ENCODE results near the gene CREB5. TPM values are rescaled to one million over a fixed set of nuclear protein-coding genes. Genes with fewer than 3 reads are reported as not detected.

The CREB5 gene
- total and polyA plus RNA-seq, 2 experiments from 2014 or later: 2.4 to 4.4 TPM

DNA sequence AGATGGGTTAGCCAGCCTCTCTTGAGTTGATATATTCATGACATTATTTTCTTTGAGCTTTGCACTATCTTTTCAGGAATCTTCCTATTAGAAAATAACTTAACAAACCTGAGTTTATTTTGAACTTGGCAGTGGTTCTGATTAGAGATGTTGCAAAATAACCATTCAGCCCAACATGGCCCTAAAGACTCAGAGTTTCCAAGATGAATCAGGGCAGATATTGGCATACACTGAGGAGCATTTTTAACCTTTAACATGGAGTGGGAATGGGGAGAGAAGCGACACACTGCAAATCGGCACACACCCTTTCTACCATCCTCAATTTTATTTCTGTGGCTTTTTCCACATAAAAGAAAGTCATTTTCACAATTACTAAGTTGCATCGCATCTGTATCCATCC lies 355.0 kb downstream of the CREB5 start:
- Histone ChIP-seq H2AFZ (no peak overlapping the region), H3K36me3 (ENCODE audit: insufficient read depth) (no peaks in the 10 kb centered on the region), H3K27me3 (ENCODE audit: insufficient read depth) (no peaks in the 10 kb centered on the region), H3K79me2 (replicated peaks; ENCODE audit: insufficient read depth) (no peaks in the 10 kb centered on the region), H3K27ac (ENCODE audit: low read depth) (no peak overlapping the region), H4K20me1 (replicated peaks; ENCODE audit: insufficient read depth) (no peaks in the 10 kb centered on the region), H3F3A (replicated peaks; ENCODE audit: low read depth) (no peaks in the 10 kb centered on the region), H3K4me1 (ENCODE audit: insufficient read depth) (no peaks in the 10 kb centered on the region), H3K4me2 (no peak overlapping the region), H3K4me3 (no peak overlapping the region), H3K9me2 (ENCODE audit: insufficient read depth) (peaks cover 4% of the 10 kb centered on the region; the same call in 1 of the 2 replicates)
- H3K4me1 Mint-ChIP-seq: no peaks in the 10 kb centered on the region
- TF ChIP-seq ZNF114 (CRISPR knock-in tag; IDR thresholded peaks at IDR 0.05) (no peak), POLR2AphosphoS5 (IDR thresholded peaks at IDR 0.05; ENCODE audit: low read depth) (no peak), CREB1 (CRISPR knock-in tag; IDR thresholded peaks at IDR 0.05; ENCODE audit: low read depth) (no peak), JUNB (IDR thresholded peaks at IDR 0.05; ENCODE audit: unreplicated experiment) (no peak), STAT1 (IDR thresholded peaks at IDR 0.05; ENCODE audit: unreplicated experiment) (no peak), EZH2 (IDR thresholded peaks at IDR 0.05; ENCODE audit: low read depth, unreplicated experiment) (no peak), ZNF331 (CRISPR knock-in tag; IDR thresholded peaks at IDR 0.05; ENCODE audit: low read depth) (no peak), EZH2phosphoT487 (IDR thresholded peaks at IDR 0.05; ENCODE audit: unreplicated experiment) (no peak), NANOG (IDR thresholded peaks at IDR 0.05; ENCODE audit: borderline replicate concordance) (no peak)
- TF ChIP-seq, protein P1, sequence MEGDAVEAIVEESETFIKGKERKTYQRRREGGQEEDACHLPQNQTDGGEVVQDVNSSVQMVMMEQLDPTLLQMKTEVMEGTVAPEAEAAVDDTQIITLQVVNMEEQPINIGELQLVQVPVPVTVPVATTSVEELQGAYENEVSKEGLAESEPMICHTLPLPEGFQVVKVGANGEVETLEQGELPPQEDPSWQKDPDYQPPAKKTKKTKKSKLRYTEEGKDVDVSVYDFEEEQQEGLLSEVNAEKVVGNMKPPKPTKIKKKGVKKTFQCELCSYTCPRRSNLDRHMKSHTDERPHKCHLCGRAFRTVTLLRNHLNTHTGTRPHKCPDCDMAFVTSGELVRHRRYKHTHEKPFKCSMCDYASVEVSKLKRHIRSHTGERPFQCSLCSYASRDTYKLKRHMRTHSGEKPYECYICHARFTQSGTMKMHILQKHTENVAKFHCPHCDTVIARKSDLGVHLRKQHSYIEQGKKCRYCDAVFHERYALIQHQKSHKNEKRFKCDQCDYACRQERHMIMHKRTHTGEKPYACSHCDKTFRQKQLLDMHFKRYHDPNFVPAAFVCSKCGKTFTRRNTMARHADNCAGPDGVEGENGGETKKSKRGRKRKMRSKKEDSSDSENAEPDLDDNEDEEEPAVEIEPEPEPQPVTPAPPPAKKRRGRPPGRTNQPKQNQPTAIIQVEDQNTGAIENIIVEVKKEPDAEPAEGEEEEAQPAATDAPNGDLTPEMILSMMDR (conservative IDR thresholded peaks at IDR 0.05; ENCODE audit: low read depth in 2 of 2): no peak
- TF ChIP-seq, protein P2, sequence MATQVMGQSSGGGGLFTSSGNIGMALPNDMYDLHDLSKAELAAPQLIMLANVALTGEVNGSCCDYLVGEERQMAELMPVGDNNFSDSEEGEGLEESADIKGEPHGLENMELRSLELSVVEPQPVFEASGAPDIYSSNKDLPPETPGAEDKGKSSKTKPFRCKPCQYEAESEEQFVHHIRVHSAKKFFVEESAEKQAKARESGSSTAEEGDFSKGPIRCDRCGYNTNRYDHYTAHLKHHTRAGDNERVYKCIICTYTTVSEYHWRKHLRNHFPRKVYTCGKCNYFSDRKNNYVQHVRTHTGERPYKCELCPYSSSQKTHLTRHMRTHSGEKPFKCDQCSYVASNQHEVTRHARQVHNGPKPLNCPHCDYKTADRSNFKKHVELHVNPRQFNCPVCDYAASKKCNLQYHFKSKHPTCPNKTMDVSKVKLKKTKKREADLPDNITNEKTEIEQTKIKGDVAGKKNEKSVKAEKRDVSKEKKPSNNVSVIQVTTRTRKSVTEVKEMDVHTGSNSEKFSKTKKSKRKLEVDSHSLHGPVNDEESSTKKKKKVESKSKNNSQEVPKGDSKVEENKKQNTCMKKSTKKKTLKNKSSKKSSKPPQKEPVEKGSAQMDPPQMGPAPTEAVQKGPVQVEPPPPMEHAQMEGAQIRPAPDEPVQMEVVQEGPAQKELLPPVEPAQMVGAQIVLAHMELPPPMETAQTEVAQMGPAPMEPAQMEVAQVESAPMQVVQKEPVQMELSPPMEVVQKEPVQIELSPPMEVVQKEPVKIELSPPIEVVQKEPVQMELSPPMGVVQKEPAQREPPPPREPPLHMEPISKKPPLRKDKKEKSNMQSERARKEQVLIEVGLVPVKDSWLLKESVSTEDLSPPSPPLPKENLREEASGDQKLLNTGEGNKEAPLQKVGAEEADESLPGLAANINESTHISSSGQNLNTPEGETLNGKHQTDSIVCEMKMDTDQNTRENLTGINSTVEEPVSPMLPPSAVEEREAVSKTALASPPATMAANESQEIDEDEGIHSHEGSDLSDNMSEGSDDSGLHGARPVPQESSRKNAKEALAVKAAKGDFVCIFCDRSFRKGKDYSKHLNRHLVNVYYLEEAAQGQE (IDR thresholded peaks at IDR 0.05; ENCODE audit: unreplicated experiment): no peak
- TF ChIP-seq, protein P3, sequence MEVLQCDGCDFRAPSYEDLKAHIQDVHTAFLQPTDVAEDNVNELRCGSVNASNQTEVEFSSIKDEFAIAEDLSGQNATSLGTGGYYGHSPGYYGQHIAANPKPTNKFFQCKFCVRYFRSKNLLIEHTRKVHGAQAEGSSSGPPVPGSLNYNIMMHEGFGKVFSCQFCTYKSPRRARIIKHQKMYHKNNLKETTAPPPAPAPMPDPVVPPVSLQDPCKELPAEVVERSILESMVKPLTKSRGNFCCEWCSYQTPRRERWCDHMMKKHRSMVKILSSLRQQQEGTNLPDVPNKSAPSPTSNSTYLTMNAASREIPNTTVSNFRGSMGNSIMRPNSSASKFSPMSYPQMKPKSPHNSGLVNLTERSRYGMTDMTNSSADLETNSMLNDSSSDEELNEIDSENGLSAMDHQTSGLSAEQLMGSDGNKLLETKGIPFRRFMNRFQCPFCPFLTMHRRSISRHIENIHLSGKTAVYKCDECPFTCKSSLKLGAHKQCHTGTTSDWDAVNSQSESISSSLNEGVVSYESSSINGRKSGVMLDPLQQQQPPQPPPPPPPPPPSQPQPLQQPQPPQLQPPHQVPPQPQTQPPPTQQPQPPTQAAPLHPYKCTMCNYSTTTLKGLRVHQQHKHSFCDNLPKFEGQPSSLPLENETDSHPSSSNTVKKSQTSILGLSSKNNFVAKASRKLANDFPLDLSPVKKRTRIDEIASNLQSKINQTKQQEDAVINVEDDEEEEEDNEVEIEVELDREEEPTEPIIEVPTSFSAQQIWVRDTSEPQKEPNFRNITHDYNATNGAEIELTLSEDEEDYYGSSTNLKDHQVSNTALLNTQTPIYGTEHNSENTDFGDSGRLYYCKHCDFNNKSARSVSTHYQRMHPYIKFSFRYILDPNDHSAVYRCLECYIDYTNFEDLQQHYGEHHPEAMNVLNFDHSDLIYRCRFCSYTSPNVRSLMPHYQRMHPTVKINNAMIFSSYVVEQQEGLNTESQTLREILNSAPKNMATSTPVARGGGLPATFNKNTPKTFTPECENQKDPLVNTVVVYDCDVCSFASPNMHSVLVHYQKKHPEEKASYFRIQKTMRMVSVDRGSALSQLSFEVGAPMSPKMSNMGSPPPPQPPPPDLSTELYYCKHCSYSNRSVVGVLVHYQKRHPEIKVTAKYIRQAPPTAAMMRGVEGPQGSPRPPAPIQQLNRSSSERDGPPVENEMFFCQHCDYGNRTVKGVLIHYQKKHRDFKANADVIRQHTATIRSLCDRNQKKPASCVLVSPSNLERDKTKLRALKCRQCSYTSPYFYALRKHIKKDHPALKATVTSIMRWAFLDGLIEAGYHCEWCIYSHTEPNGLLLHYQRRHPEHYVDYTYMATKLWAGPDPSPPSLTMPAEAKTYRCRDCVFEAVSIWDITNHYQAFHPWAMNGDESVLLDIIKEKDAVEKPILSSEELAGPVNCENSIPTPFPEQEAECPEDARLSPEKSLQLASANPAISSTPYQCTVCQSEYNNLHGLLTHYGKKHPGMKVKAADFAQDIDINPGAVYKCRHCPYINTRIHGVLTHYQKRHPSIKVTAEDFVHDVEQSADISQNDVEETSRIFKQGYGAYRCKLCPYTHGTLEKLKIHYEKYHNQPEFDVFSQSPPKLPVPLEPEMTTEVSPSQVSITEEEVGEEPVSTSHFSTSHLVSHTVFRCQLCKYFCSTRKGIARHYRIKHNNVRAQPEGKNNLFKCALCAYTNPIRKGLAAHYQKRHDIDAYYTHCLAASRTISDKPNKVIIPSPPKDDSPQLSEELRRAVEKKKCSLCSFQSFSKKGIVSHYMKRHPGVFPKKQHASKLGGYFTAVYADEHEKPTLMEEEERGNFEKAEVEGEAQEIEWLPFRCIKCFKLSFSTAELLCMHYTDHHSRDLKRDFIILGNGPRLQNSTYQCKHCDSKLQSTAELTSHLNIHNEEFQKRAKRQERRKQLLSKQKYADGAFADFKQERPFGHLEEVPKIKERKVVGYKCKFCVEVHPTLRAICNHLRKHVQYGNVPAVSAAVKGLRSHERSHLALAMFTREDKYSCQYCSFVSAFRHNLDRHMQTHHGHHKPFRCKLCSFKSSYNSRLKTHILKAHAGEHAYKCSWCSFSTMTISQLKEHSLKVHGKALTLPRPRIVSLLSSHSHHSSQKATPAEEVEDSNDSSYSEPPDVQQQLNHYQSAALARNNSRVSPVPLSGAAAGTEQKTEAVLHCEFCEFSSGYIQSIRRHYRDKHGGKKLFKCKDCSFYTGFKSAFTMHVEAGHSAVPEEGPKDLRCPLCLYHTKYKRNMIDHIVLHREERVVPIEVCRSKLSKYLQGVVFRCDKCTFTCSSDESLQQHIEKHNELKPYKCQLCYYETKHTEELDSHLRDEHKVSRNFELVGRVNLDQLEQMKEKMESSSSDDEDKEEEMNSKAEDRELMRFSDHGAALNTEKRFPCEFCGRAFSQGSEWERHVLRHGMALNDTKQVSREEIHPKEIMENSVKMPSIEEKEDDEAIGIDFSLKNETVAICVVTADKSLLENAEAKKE (CRISPR knock-in tag; IDR thresholded peaks at IDR 0.05): no peak
- TF ChIP-seq, protein P4, sequence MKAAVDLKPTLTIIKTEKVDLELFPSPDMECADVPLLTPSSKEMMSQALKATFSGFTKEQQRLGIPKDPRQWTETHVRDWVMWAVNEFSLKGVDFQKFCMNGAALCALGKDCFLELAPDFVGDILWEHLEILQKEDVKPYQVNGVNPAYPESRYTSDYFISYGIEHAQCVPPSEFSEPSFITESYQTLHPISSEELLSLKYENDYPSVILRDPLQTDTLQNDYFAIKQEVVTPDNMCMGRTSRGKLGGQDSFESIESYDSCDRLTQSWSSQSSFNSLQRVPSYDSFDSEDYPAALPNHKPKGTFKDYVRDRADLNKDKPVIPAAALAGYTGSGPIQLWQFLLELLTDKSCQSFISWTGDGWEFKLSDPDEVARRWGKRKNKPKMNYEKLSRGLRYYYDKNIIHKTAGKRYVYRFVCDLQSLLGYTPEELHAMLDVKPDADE (IDR thresholded peaks at IDR 0.05): no peak
- no peak overlapping the region for H3K4me3 Mint-ChIP-seq
- ATAC-seq: no peak
- H3K9me3 Mint-ChIP-seq: no peaks in the 10 kb centered on the region
- H3K36me3 Mint-ChIP-seq (ENCODE audit: low read depth): no peaks in the 10 kb centered on the region
- no peak overlapping the region for H3K27ac Mint-ChIP-seq
- peaks cover 1% of the 10 kb centered on the region for H3K27me3 Mint-ChIP-seq (ENCODE audit: insufficient read depth, low read depth, poor library complexity)
- no peak for DNase-seq (ENCODE audit: low spot score)
